Progenitor cell of endocrine pancreas (in vitro differentiated cells): Measurements from ENCODE around the gene EVA1C. TPM values are rescaled to one million over a fixed set of nuclear protein-coding genes. Genes with fewer than 3 reads are reported as not detected.

Source experiments
- DNase-seq: peaks from one replicate; pipeline ENCODE4 v3.0.0; 2021; ENCODE audit warnings: low spot score; ENCODE audit not compliant: unreplicated experiment
- H3K27ac Mint-ChIP-seq: 2 replicates; pipeline ENCODE4 v1.8.0; 2021; ENCODE audit warnings: mild to moderate bottlenecking, moderate library complexity, mixed read lengths
- H3K27me3 Mint-ChIP-seq: 2 replicates; pipeline ENCODE4 v1.8.0; 2021; ENCODE audit warnings: mixed read lengths
- H3K36me3 Mint-ChIP-seq: 2 replicates; pipeline ENCODE4 v1.8.0; 2022; ENCODE audit warnings: mixed read lengths; ENCODE audit not compliant: insufficient read depth
- H3K4me1 Mint-ChIP-seq: 2 replicates; pipeline ENCODE4 v1.8.0; 2021; ENCODE audit warnings: low read depth, mixed read lengths
- H3K4me3 Mint-ChIP-seq: 2 replicates; pipeline ENCODE4 v1.8.0; 2021; ENCODE audit warnings: low read depth, mild to moderate bottlenecking, moderate library complexity, mixed read lengths
- H3K9me3 Mint-ChIP-seq: 2 replicates; pipeline ENCODE4 v1.8.0; 2021; ENCODE audit warnings: low read depth, mixed read lengths
- total RNA-seq: library from RNA; stranded (reverse); gene quantifications from 2 replicates; pipeline ENCODE4 v1.2.1, GENCODE V29; 2021
- TF ChIP-seq, protein P1 (sequence below): fragments of 200-600 bp; sonication (generic); IDR thresholded peaks from one replicate; pipeline ENCODE4 v1.5.0; 2021; ENCODE audit warnings: antibody characterized with exemption, mild to moderate bottlenecking; ENCODE audit not compliant: unreplicated experiment

The EVA1C gene
- total RNA-seq, 1 donor from 2014 or later: not detected

- Mint-ChIP-seq H3K4me1 (peaks cover 6% of the 10 kb centered on the region), H3K4me3 (no peak overlapping the region), H3K9me3 (peaks cover 8% of the 10 kb centered on the region), H3K27ac (no peak overlapping the region), H3K36me3 (peaks cover 3% of the 10 kb centered on the region), H3K27me3 (peaks cover 7% of the 10 kb centered on the region)
- TF ChIP-seq, protein P1, sequence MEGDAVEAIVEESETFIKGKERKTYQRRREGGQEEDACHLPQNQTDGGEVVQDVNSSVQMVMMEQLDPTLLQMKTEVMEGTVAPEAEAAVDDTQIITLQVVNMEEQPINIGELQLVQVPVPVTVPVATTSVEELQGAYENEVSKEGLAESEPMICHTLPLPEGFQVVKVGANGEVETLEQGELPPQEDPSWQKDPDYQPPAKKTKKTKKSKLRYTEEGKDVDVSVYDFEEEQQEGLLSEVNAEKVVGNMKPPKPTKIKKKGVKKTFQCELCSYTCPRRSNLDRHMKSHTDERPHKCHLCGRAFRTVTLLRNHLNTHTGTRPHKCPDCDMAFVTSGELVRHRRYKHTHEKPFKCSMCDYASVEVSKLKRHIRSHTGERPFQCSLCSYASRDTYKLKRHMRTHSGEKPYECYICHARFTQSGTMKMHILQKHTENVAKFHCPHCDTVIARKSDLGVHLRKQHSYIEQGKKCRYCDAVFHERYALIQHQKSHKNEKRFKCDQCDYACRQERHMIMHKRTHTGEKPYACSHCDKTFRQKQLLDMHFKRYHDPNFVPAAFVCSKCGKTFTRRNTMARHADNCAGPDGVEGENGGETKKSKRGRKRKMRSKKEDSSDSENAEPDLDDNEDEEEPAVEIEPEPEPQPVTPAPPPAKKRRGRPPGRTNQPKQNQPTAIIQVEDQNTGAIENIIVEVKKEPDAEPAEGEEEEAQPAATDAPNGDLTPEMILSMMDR: no peak
- no peak for DNase-seq
Observed at GRCh38 chr21:32422064-32422463, 9.6 kb downstream of the EVA1C start.

- no peak overlapping the region for H3K4me3 Mint-ChIP-seq
- no peaks in the 10 kb centered on the region for H3K4me1 Mint-ChIP-seq
- peaks cover 7% of the 10 kb centered on the region for H3K27me3 Mint-ChIP-seq
- no peak for DNase-seq
- H3K36me3 Mint-ChIP-seq: peaks cover 3% of the 10 kb centered on the region
- TF ChIP-seq, protein P1: no peak
- no peak overlapping the region for H3K27ac Mint-ChIP-seq
- peaks cover 8% of the 10 kb centered on the region for H3K9me3 Mint-ChIP-seq
Observed at GRCh38 chr21:32423320-32424190, 11.0 kb downstream of the EVA1C start.

DNA sequence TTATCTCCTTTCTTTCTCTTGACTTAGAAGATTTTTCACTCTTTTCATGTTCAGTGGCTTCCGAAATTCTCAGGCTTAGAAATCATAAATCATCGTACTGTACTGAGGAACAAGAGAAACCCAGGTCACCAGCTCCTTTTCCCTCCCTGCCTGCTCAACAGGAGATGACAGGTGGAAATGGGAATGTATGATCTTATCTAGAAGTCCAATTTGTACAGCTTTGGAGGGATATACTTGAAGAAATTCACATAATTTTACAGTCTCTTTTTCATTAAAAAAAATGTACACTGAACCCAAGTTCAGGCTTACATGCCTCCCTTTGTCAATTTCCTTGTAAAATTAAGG lies 11.7 kb downstream of the EVA1C start:
- Mint-ChIP-seq H3K9me3 (peaks cover 8% of the 10 kb centered on the region), H3K4me1 (no peaks in the 10 kb centered on the region), H3K27me3 (peaks cover 7% of the 10 kb centered on the region), H3K36me3 (peaks cover 3% of the 10 kb centered on the region), H3K4me3 (no peak overlapping the region), H3K27ac (no peak overlapping the region)
- TF ChIP-seq, protein P1: no peak
- DNase-seq: no peak

DNA sequence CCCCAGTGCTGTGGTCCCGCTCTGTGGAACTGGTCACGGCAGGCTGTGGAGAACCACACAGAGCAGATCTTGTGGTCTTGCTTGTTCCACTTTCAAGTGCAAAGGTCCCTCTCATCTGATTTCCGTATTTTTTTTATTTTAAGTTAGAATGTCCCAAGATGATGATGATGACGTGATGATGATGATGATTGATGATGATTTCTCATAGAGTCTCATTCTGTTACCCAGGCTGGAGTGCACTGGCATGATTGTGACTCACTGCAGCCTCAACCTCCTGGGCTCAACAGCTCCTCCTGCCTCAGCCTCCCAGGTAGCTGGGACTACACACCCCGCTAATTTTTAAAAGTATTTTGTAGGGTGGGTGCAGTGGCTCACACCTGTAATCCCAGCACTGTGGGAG lies 12.2 kb downstream of the EVA1C start:
- peaks cover 8% of the 10 kb centered on the region for H3K9me3 Mint-ChIP-seq
- no peak for DNase-seq
- peaks cover 3% of the 10 kb centered on the region for H3K36me3 Mint-ChIP-seq
- TF ChIP-seq, protein P1: no peak
- no peak overlapping the region for H3K4me3 Mint-ChIP-seq
- no peak overlapping the region for H3K27ac Mint-ChIP-seq
- peaks cover 7% of the 10 kb centered on the region for H3K27me3 Mint-ChIP-seq
- no peaks in the 10 kb centered on the region for H3K4me1 Mint-ChIP-seq

- peaks cover 3% of the 10 kb centered on the region for H3K36me3 Mint-ChIP-seq
- TF ChIP-seq, protein P1: no peak
- no peaks in the 10 kb centered on the region for H3K4me1 Mint-ChIP-seq
- H3K27me3 Mint-ChIP-seq: peaks cover 7% of the 10 kb centered on the region
- no peak overlapping the region for H3K4me3 Mint-ChIP-seq
- no peak for DNase-seq
- peaks cover 10% of the 10 kb centered on the region for H3K9me3 Mint-ChIP-seq
- H3K27ac Mint-ChIP-seq: no peak overlapping the region
Observed at GRCh38 chr21:32425628-32426027, 13.1 kb downstream of the EVA1C start.
